HEK293 (cell line): ENCODE data around the gene HOXA6.

Source experiments
- ELK4 ChIP-seq: IDR thresholded peaks from 2 replicates; pipeline ENCODE4 v1.6.1; 2011; ENCODE audit warnings: mild to moderate bottlenecking, low read depth, low read length, borderline replicate concordance
- GLIS1 ChIP-seq: fragments of 450-650 bp; formaldehyde crosslinking; IDR thresholded peaks from 2 replicates; pipeline ENCODE4 v1.5.1; 2016; ENCODE audit warnings: missing biosample characterization, missing genetic modification characterization
- HOXD13 ChIP-seq: sonication (generic); formaldehyde crosslinking; IDR thresholded peaks from 2 replicates; pipeline ENCODE4 v1.8.0; 2022; ENCODE audit warnings: missing genetic modification reagents, borderline replicate concordance
- KLF10 ChIP-seq: fragments of 450-650 bp; IDR thresholded peaks from 2 replicates; pipeline ENCODE4 v1.5.1; 2018; ENCODE audit warnings: missing biosample characterization, mild to moderate bottlenecking, missing genetic modification characterization
- KLF17 ChIP-seq: fragments of 450-650 bp; formaldehyde crosslinking; IDR thresholded peaks from 2 replicates; pipeline ENCODE4 v1.5.1; 2016; ENCODE audit warnings: missing biosample characterization, missing genetic modification characterization
- PRDM1 ChIP-seq: fragments of 450-650 bp; formaldehyde crosslinking; IDR thresholded peaks from 2 replicates; pipeline ENCODE4; 2016; ENCODE audit warnings: missing biosample characterization, missing genetic modification characterization
- PRDM10 ChIP-seq: fragments of 450-650 bp; formaldehyde crosslinking; IDR thresholded peaks from 2 replicates; pipeline ENCODE4 v1.5.1; 2016; ENCODE audit warnings: missing biosample characterization, missing genetic modification characterization
- REST ChIP-seq: fragments of 450-650 bp; formaldehyde crosslinking; IDR thresholded peaks from 2 replicates; pipeline ENCODE4 v1.5.1; 2016; ENCODE audit warnings: missing biosample characterization, missing genetic modification characterization
- SP2 ChIP-seq: fragments of 450-650 bp; formaldehyde crosslinking; IDR thresholded peaks from 2 replicates; pipeline ENCODE4 v1.5.1; 2016; ENCODE audit warnings: missing biosample characterization, missing genetic modification characterization
- TRIM28 ChIP-seq: IDR thresholded peaks from 2 replicates; pipeline ENCODE4 v1.6.1; 2011; ENCODE audit warnings: low read length, control low read depth, borderline replicate concordance
- WT1 ChIP-seq: fragments of 450-650 bp; formaldehyde crosslinking; IDR thresholded peaks from 2 replicates; pipeline ENCODE4 v1.5.1; 2016; ENCODE audit warnings: missing biosample characterization, missing genetic modification characterization
- ZIC2 ChIP-seq: fragments of 450-650 bp; formaldehyde crosslinking; IDR thresholded peaks from 2 replicates; pipeline ENCODE4 v1.5.1; 2016; ENCODE audit warnings: missing biosample characterization, missing genetic modification characterization
- ZNF114 ChIP-seq: fragments of 450-650 bp; formaldehyde crosslinking; IDR thresholded peaks from 2 replicates; pipeline ENCODE4 v1.5.0; 2017; ENCODE audit warnings: missing biosample characterization, missing genetic modification characterization
- ZNF132 ChIP-seq: fragments of 450-650 bp; formaldehyde crosslinking; IDR thresholded peaks from 2 replicates; pipeline ENCODE4 v1.5.1; 2017; ENCODE audit warnings: missing biosample characterization, missing genetic modification characterization, borderline replicate concordance
- ZNF157 ChIP-seq: fragments of 450-650 bp; formaldehyde crosslinking; IDR thresholded peaks from 2 replicates; pipeline ENCODE4 v1.5.1; 2016; ENCODE audit warnings: missing biosample characterization, missing genetic modification characterization
- ZNF16 ChIP-seq: fragments of 450-650 bp; formaldehyde crosslinking; IDR thresholded peaks from 2 replicates; pipeline ENCODE4 v1.5.1; 2016; ENCODE audit warnings: low read depth, missing biosample characterization, missing genetic modification characterization
- ZNF223 ChIP-seq: fragments of 450-650 bp; formaldehyde crosslinking; IDR thresholded peaks from 2 replicates; pipeline ENCODE4 v1.5.1; 2016; ENCODE audit warnings: missing biosample characterization, missing genetic modification characterization
- ZNF354C ChIP-seq: fragments of 450-650 bp; formaldehyde crosslinking; IDR thresholded peaks from 2 replicates; pipeline ENCODE4 v1.5.1; 2016; ENCODE audit warnings: missing biosample characterization, missing genetic modification characterization, low read depth, borderline replicate concordance
- ZNF362 ChIP-seq: fragments of 450-650 bp; formaldehyde crosslinking; IDR thresholded peaks from 2 replicates; pipeline ENCODE4 v1.5.1; 2016; ENCODE audit warnings: missing biosample characterization, missing genetic modification characterization
- ZNF366 ChIP-seq: fragments of 450-650 bp; formaldehyde crosslinking; conservative IDR thresholded peaks from 2 replicates; pipeline ENCODE4 v1.5.1; 2016; ENCODE audit warnings: missing biosample characterization, missing genetic modification characterization
- ZNF426 ChIP-seq: fragments of 450-650 bp; formaldehyde crosslinking; IDR thresholded peaks from 2 replicates; pipeline ENCODE4 v1.5.1; 2017; ENCODE audit warnings: missing biosample characterization, missing genetic modification characterization, mild to moderate bottlenecking, inconsistent platforms, moderate library complexity
- ZNF449 ChIP-seq: fragments of 450-650 bp; formaldehyde crosslinking; IDR thresholded peaks from 2 replicates; pipeline ENCODE4 v1.5.1; 2017; ENCODE audit warnings: missing biosample characterization, mild to moderate bottlenecking, missing genetic modification characterization, moderate library complexity
- ZNF585B ChIP-seq: fragments of 450-650 bp; formaldehyde crosslinking; IDR thresholded peaks from 2 replicates; pipeline ENCODE4 v1.5.1; 2016; ENCODE audit warnings: missing biosample characterization, missing genetic modification characterization
- ZNF670 ChIP-seq: fragments of 450-650 bp; formaldehyde crosslinking; IDR thresholded peaks from 2 replicates; pipeline ENCODE4 v1.5.1; 2016; ENCODE audit warnings: missing biosample characterization, missing genetic modification characterization, low read depth
- ZNF701 ChIP-seq: fragments of 450-650 bp; formaldehyde crosslinking; IDR thresholded peaks from 2 replicates; pipeline ENCODE4 v1.5.1; 2016; ENCODE audit warnings: missing biosample characterization, missing genetic modification characterization
- ZNF704 ChIP-seq: fragments of 450-650 bp; formaldehyde crosslinking; IDR thresholded peaks from 2 replicates; pipeline ENCODE4 v1.5.1; 2016; ENCODE audit warnings: missing biosample characterization, missing genetic modification characterization
- ZNF792 ChIP-seq: fragments of 450-650 bp; formaldehyde crosslinking; IDR thresholded peaks from 2 replicates; pipeline ENCODE4 v1.5.1; 2016; ENCODE audit warnings: missing biosample characterization, missing genetic modification characterization
- ZSCAN23 ChIP-seq: fragments of 450-650 bp; formaldehyde crosslinking; IDR thresholded peaks from 2 replicates; pipeline ENCODE4 v1.5.1; 2016; ENCODE audit warnings: missing biosample characterization, missing genetic modification characterization

The HOXA6 gene

GRCh38 chr7:27189295-27189996 is 41.9 kb upstream of the HOXA6 start (continued):
- no peak for TF ChIP-seq KLF17 (tag by site-specific recombination)
- no peak for TF ChIP-seq ZNF132
- TF ChIP-seq ZNF114 (tag by site-specific recombination), result no peak
- no peak for TF ChIP-seq ZNF366 (tag by site-specific recombination)
- no peak for TF ChIP-seq ZNF362 (tag by site-specific recombination)
- no peak for TF ChIP-seq ZNF792 (tag by site-specific recombination)
- TF ChIP-seq ELK4, result no peak
- TF ChIP-seq ZNF704 (tag by site-specific recombination), result no peak
- no peak for TF ChIP-seq TRIM28
- TF ChIP-seq GLIS1, result no peak
- no peak for TF ChIP-seq ZNF449 (tag by site-specific recombination)
- no peak for TF ChIP-seq ZNF354C
- no peak for TF ChIP-seq PRDM10 (tag by site-specific recombination)
- TF ChIP-seq ZNF701 (tag by site-specific recombination), result no peak
- peak; percentile 55 for TF ChIP-seq WT1 (tag by site-specific recombination)
- TF ChIP-seq ZSCAN23, result no peak
- TF ChIP-seq KLF10 (tag by site-specific recombination), result no peak
- no peak for TF ChIP-seq ZNF585B (tag by site-specific recombination)
- peak; percentile 60 for TF ChIP-seq ZIC2 (tag by site-specific recombination)
- TF ChIP-seq PRDM1 (tag by site-specific recombination), result no peak
- no peak for TF ChIP-seq HOXD13
- no peak for TF ChIP-seq ZNF16 (tag by site-specific recombination)
- TF ChIP-seq ZNF223 (tag by site-specific recombination), result no peak
- no peak for TF ChIP-seq REST (tag by site-specific recombination)
- TF ChIP-seq ZNF157 (tag by site-specific recombination), result no peak
- no peak for TF ChIP-seq ZNF426 (tag by site-specific recombination)
- TF ChIP-seq SP2 (tag by site-specific recombination), result peak; percentile 38
- no peak for TF ChIP-seq ZNF670 (tag by site-specific recombination)
